Right ventricle myocardium inferior (tissue), 1 donor: Measurements from ENCODE around the gene GAPDH. TPM values are rescaled to one million over a fixed set of nuclear protein-coding genes. Genes with fewer than 3 reads are reported as not detected.
"Not testable (repeated sequence)": the region's sequence is repeated elsewhere in the genome, so short reads cannot be mapped to it uniquely, and the experiment has no call there.

Experiments used
- ATAC-seq: fragments of 200-7000 bp; cut with Tn5 transposase; one replicate; pipeline ENCODE4 v1.9.1; 2020; ENCODE audit warnings: mild to moderate bottlenecking, moderate library complexity
- DNase-seq: peaks from one replicate; pipeline ENCODE4 v3.0.0; 2021; ENCODE audit errors: missing footprints
- intact Hi-C: fragments of 100-400 bp; cut with DNase I; formaldehyde crosslinking; loops from one replicate; pipeline ENCODE4 v1.11.0; 2022
- long read RNA-seq: library from polyadenylated mRNA; unstranded; transcript quantifications from one replicate; pipeline ENCODE4 v2.0.0, GENCODE V29; 2021
- total RNA-seq: library from RNA; stranded (reverse); fragmentation: NEBNext Ultra II Directional; extraction: Animal tissue kit (Norgen Biotek cat#: 25700); gene quantifications from one replicate; pipeline ENCODE4 v1.2.1, GENCODE V29; 2021
- donor health status: DM: no; HTN: yes; CAD: no; lungs with severe emphysema.

The GAPDH gene
- total RNA-seq = 4,337 TPM
- long read RNA-seq, transcript GAPDH-201 (9 exons, 1,875 nt) = major isoform, 4,382 of 4,569 reads
- long read RNA-seq, transcript GAPDH-204 (8 exons, 1,256 nt) = minor isoform, 15 of 4,569 reads
- long read RNA-seq, transcript GAPDH-205 (9 exons, 1,348 nt) = minor isoform, 6 of 4,569 reads
- long read RNA-seq, partial matches to known transcripts = 121 of 4,569 reads
- long read RNA-seq, other reads (novel, unspliced or antisense) = 43 of 4,569 reads

DNA sequence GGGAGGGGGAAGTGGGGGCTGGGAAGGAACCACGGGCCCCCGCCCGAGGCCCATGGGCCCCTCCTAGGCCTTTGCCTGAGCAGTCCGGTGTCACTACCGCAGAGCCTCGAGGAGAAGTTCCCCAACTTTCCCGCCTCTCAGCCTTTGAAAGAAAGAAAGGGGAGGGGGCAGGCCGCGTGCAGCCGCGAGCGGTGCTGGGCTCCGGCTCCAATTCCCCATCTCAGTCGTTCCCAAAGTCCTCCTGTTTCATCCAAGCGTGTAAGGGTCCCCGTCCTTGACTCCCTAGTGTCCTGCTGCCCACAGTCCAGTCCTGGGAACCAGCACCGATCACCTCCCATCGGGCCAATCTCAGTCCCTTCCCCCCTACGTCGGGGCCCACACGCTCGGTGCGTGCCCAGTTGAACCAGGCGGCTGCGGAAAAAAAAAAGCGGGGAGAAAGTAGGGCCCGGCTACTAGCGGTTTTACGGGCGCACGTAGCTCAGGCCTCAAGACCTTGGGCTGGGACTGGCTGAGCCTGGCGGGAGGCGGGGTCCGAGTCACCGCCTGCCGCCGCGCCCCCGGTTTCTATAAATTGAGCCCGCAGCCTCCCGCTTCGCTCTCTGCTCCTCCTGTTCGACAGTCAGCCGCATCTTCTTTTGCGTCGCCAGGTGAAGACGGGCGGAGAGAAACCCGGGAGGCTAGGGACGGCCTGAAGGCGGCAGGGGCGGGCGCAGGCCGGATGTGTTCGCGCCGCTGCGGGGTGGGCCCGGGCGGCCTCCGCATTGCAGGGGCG, at the start of gene GAPDH:
Gene GAPDH (plus strand): TSS at position 595 of the 772 bp plus-strand sequence. CDS start 316 bp downstream, outside the sequence.
- ATAC-seq = peak; percentile 86
- intact Hi-C loops = loop anchor here (1.0 to 5.0 kb wide), 5 partner anchors 19 to 207 kb away; partner anchors contain the start of genes MRPL51, TAPBPL and VAMP1
- peak; percentile 95 for DNase-seq

DNA sequence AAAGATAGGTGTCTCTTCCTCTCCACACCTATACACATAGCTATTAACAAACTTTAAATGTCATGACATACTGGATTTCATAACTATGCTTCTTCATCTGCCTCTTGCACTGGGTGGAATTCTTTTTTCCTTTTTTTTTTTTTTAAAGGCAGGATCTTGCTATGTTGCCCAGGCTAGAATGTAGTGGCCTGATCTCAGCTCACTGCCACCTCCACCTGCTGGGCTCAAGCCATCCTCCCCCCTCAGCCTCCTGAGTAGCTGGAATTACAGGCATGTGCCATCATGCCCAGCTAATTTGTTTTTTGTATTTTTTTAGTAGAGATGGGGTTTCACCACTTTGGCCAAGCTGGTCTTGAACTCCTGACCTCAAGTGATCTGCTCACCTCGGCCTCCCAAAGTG, 46.1 kb upstream of the GAPDH start:
- ATAC-seq = no peak
- DNase-seq = no peak
- intact Hi-C loops = no loop called here

DNA sequence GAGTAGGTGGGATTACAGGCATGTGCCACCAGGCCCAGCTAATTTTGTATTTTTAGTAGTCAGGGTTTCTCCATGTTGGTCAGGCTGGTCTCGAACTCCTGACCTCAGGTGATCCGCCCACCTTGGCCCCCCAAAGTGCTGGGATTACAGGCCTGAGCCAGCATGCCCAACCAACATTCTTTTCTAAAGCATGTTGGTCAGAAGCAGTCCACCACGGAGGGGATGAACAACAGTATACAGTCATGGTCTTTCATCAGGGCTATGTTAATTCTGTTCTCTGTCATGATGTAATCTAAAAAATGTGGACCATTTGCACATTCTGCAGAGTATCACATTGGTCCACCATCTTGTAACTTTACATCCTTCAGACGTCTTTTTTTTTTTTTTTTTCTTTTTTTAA, 44.9 kb upstream of the GAPDH start:
- DNase-seq (no peak), ATAC-seq (no peak)
- intact Hi-C loops = no loop called here

DNA sequence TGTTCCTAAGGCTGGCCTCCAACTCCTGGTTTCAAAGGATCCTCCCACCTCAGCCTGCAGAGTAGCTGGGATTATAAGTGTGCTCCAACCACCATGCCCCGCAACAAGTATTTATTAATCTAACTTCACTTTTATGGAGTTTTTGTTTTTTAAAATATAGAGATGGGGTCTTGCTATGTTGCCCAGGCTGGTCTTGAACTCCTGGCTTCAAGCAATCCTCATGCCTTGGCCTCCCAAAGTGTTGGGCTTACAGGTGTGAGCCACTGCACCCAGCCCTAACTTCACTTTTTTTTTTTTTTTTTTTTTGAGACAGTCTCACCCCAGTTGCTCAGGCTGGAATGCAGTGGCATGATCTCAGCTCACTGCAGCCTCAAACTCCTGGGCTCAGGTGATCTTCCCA, 43.6 kb upstream of the GAPDH start:
- intact Hi-C loops, DNase-seq, ATAC-seq: not testable (repeated sequence)

DNA sequence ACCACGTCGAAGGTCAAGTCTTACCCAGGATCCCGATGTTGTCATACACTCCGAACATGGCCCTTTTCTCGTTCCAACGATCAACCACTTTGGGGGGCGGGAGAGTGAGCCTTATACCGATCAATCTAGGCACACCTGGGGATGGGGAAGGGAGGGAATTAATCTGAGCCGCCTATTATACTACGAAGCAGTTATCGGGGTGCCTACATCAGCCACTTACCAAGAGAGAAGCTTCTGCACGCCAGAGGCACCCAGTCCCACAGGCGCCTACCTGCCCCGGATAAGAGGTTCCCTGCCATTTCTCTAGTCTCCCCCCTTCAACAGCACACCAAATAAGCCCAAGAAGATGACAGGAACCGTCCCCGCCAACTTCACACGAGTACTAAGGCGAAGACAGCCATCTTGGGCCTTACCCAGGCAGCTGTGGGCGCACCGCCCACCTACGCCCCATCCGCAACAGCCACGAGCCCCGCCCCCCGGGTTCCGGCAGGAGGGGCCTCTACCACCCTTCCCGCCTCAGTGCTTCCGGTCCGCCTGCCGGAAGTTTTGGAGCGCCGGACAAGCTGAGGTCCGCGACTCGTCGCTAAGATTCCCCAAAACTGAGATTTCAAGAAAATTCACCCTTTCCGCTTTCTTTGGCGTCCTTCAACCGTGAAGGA, 41.4 kb upstream of the GAPDH start, which contains the start of gene MRPL51:
Gene MRPL51 (minus strand): TSS at position 425 of the 659 bp plus-strand sequence. CDS start 126 bp downstream, at position 299.
- intact Hi-C loops = loop anchor here (1.0 kb wide), 2 partner anchors 23 to 40 kb away; partner anchors contain the start of gene VAMP1
- DNase-seq = peak; percentile 99
- peak; percentile 96 for ATAC-seq

DNA sequence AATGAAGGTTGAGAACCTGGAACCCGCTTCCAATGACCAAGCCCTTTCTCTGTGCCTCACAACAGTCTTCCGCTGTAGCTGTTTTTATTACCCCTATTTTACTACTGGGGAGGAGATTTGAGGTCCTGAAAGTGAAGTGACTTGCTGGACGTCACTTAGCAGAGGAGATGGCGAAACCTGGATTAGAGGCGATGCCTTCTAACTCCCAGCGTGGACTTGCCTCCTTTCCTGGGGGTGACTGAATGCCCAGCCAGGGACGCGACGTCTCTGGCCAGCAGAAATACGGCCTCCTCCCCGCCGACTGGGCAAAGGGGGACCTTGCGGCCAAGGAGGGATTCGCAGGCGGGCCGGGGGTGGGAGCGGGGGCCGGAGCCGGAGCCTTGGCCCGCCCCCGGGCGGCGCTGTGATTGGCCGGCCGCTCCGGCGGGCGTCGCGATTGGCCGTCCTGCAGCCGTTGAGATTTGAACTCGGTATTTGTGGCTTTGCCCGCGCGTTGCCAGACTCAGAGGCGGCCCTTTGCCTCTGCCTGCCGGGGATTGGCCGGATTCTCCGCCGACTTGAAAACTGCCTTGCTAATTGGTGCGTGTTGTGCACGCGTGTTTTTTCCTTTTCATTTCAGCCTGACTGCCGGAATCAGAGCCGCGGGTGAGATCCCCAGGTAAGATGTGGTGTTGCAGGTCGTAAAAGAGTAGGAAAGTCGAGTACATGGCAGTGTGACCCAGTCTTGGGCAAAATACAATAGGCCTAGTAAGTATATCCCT, 40.6 kb upstream of the GAPDH start, which contains the start of gene NCAPD2:
Gene NCAPD2 (plus strand): TSS at position 606 of the 761 bp plus-strand sequence. CDS start 997 bp downstream, outside the sequence.
- ATAC-seq = peak; percentile 97
- peak; percentile 98 for DNase-seq
- intact Hi-C loops = loop anchor here (1.0 kb wide), 2 partner anchors 23 to 40 kb away; partner anchors contain the start of gene VAMP1

DNA sequence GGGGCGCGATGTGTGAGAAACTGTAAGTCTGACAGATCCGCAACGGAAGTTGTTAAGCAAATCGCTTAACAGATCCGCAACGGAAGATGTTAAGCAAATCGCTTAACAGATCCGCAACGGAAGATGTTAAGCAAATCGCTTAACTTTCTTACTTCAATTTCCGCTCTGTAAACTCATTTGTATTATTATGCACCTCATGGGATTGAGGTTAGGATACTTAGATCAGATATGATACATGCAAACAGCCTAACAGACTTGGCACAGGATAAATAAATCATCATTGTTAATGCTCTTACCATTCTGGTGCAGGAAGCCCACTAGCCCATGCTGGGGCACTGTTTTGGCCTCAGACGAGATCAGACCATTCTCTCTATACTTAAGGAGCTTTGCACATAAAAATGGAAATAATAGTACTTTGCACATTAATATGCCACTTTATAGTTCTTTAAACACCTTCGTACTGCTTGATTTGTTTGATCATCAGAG, 40.0 kb upstream of the GAPDH start:
- intact Hi-C loops = no loop called here
- ATAC-seq = no peak

DNA sequence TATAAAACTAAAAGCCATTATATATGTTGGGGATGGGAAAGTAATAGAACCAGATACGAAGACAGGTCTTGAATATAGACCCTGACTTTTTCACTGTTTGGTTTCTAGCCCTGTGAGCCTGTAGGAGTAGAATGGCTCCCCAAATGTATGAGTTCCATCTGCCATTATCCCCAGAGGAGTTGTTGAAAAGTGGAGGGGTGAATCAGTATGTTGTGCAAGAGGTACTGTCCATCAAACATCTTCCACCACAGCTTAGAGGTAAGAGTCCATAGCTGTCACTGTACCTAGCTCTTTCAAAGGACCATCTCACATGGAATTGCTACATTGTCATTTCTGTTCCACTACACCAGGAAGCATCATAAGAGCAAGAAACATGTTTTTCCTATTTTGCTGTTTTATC, 39.3 kb upstream of the GAPDH start:
- intact Hi-C loops = no loop called here
- DNase-seq = no peak
- ATAC-seq = no peak

More for the DNA sequence above, 40.0 kb upstream of the GAPDH start:
- no peak for DNase-seq

DNA sequence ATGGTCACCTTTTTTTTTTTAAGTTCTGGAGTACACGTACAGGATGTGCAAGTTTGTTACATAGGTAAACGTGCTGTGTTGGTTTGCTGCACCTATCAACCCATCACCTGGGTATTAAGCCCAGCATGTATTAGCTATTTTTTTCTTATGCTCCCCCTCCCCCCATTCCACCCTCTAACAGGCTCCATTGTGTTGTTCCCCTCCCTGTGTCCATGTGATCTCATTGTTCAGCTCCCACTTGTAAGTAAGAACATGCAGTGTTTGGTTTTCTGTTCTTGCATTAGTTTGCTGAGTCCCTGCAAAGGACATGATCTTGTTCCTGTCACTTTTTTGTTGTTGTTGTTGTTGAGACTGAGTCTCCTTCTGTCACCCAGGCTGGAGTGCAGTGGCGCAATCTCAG, 37.0 kb upstream of the GAPDH start:
- intact Hi-C loops, ATAC-seq, DNase-seq: not testable (repeated sequence)

DNA sequence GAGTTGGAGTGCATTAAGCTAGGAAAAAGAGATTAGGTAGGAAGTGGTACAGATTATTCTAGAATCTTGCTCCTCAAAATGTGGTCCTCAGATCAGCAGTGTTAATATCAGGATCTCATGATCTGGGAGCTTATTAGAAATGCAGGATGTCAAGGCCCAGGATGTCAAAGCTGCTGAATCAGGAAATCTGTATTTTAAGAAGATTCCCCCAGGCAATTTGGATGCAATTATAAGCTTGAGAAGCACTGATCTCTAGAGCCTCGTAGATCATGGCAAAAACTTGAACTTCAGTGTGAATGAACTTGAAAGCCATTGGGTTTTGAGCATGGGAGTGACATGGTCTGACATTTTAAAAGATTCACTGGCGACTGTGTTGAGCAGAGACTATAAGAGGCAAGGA, 33.9 kb upstream of the GAPDH start:
- intact Hi-C loops = no loop called here
- DNase-seq (no peak), ATAC-seq (no peak)

DNA sequence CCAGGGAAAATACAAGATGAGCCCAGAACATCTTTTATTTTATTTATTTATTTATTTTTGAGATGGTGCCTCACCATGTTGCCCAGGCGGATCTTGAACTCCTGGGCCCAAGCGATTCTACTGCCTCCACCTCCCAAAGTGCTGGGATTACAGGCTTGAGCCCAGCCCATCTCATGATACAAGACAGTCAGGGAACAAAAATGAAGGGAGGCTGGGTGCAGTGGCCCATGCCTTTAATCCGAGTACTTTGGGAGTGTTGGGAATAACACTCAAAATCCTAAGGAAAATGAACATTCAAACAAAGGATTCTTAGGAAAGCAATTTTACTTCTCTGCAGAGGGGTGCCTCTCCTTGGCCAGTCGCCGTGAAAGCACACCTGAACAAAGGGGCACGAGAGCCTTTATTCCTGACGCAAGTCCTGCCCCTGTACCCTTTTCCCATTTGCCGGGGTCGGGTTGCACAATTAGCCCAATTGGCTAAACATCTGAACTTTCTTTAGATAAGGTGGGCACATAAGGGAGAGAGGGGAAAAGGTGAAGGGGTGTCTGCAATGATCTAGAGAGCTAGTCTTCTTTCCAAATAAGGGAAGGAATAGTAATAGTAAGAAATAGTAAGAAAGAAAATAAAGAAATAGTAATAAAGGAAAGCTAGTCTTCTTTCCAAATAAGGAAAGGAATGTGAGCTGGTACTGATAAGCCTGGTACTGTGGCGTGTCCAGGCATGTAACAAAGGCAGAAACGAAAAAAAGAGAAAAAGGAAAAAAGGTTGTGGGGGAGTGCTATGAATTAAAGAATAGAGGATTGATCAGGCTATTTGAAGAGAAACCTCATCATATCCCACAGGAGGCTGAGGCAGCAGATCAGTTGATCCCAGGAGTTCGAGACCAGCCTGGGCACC, 27.0 kb upstream of the GAPDH start:
- ATAC-seq = no peak

DNA sequence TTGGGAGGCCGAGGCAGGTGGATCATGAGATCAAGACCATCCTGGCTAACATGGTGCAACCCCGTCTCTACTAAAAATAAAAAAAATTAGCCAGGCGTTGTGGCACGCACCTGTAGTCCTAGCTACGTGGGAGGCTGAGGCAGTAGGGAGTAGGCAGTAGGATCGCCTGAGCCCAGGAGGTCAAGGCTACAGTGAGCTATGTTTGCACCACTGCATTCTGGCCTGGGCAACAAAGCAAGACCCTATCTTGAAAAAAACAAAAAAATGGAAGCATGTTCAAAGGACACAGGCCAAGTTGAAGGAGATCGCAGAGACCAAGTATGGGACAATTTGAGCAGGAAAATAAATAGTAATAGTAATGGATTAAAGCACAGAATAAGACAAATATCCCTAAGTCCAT, 26.2 kb upstream of the GAPDH start:
- no peak for ATAC-seq
- DNase-seq = no peak
- intact Hi-C loops = no loop called here

More for the DNA sequence above, 27.0 kb upstream of the GAPDH start:
- intact Hi-C loops = no loop called here
- DNase-seq = no peak

DNA sequence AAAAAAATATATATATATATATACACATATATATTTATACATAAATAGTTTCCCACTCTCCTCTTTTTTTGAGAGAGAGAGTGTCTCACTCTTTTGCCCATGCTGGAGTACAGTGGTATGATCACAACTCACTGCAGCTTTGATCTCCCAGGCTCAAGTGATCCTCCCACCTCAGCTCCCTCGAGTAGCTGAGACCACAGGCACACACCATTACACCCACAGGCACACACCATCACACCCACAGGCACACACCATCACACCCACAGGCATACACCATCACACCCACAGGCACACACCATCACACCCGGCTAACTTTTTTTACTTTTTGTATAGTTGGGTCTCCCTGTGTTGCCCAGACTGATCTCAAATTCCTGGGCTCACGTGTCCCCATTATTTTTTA, 14.1 kb upstream of the GAPDH start:
- ATAC-seq (no peak), DNase-seq (no peak)
- intact Hi-C loops = no loop called here

DNA sequence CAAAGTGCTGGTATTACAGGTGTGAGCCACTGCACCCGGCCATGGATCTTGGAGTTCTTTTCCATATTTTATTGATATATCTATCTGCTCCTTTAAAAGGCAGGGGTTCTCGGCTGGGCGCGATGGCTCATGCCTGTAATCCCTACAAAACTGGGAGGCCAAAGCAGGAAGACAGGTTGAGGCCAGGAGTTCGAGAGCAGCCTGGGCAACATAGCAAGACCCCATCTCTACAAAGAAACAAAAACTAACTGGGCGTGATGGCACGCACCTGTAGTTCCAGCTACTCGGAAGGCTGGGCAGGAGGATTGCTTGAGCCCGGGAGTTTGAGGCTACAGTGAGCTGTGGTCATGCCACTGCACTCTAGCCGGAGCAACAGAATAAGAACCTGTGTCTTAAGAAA, 12.1 kb upstream of the GAPDH start:
- intact Hi-C loops = no loop called here
- no peak for DNase-seq
- no peak for ATAC-seq

DNA sequence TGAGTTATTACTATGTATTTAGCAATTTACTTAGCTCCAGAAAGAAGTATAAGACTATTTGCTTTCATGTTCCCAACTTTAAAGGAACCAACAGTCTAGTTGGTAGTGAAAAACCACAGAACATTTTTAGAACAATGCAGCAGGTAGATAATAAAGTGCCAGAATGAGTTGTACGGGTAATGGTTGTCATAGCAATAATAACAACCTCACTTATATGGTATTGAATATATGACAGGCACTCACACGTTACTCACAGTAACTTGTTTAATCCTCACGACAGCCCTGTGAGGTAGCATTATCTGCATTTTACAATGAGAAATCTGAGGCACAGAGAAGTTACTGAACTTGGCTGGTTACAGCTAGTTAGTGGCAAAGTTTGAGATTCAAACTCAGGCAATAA, 10.6 kb upstream of the GAPDH start:
- ATAC-seq (no peak), DNase-seq (no peak)
- intact Hi-C loops = no loop called here

DNA sequence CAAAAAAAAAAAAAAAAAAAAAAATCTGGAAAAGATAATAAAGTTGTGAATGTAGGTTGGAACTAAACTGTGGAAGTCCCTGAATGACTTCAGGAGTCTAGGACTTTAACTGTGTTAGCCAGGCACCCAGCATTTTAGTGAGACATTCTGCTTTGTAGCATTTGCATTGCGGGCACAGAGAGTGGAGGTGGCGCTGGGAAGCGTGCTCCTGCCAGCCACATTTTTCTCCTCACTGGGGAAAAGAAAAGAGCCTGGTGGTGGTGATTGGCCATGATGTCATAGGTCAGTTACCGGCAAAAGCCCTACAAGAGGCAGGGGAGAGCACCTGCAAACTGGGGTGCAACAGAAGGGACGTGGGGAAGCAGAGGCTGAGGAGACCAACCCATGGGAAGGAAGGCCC, 9.7 kb upstream of the GAPDH start:
- DNase-seq (no peak), ATAC-seq (no peak)
- intact Hi-C loops = no loop called here

DNA sequence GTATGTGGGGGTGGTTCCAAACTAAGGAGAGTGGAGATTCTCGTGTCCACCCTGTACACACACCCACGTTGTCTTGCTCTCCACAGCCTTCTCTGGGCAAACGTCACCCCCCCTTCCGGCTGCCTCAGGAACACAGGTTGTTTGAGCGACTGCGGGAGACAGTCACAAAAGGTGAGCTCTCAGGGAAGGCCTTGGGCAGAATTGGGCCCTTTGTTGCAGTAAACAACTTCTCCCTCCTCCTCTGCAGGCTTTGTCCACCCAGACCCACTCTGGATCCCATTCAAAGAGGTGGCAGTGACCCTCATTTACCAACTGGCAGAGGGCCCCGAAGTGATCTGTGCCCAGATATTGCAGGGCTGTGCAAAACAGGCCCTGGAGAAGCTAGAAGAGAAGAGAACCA, 8.1 kb upstream of the GAPDH start:
- ATAC-seq (no peak), DNase-seq (no peak)
- intact Hi-C loops = no loop called here
